Right renal pelvis (tissue), 4 donors: Measurements from ENCODE around the gene BBS2. TPM values are rescaled to one million over a fixed set of nuclear protein-coding genes. Genes with fewer than 3 reads are reported as not detected.
A peak's percentile ranks its signal among the peaks of the same experiment; 100 is the strongest.

ENCODE experiments used
- DNase-seq, 4 donors: peaks; one replicate each; pipeline ENCODE4 v3.0.0-alpha.2; 2013; ENCODE audit warnings: low read depth in 4 of 4, low spot score in 3 of 4, missing footprints in 1 of 4
- polyA plus RNA-seq, 4 donors: library from polyadenylated mRNA; unstranded; fragments of 120-200 nt; gene quantifications; one replicate each; pipeline ENCODE4 v1.2.1, GENCODE V29; 2013; ENCODE audit not compliant: insufficient read length in 4 of 4

BBS2 gene, protein sequence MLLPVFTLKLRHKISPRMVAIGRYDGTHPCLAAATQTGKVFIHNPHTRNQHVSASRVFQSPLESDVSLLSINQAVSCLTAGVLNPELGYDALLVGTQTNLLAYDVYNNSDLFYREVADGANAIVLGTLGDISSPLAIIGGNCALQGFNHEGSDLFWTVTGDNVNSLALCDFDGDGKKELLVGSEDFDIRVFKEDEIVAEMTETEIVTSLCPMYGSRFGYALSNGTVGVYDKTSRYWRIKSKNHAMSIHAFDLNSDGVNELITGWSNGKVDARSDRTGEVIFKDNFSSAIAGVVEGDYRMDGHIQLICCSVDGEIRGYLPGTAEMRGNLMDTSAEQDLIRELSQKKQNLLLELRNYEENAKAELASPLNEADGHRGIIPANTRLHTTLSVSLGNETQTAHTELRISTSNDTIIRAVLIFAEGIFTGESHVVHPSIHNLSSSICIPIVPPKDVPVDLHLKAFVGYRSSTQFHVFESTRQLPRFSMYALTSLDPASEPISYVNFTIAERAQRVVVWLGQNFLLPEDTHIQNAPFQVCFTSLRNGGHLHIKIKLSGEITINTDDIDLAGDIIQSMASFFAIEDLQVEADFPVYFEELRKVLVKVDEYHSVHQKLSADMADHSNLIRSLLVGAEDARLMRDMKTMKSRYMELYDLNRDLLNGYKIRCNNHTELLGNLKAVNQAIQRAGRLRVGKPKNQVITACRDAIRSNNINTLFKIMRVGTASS
- polyA plus RNA-seq: 100 to 1,000 TPM in 2 of 4 donors, 10 to 100 TPM in 2; 82.2 to 115 (median 104) TPM

DNA sequence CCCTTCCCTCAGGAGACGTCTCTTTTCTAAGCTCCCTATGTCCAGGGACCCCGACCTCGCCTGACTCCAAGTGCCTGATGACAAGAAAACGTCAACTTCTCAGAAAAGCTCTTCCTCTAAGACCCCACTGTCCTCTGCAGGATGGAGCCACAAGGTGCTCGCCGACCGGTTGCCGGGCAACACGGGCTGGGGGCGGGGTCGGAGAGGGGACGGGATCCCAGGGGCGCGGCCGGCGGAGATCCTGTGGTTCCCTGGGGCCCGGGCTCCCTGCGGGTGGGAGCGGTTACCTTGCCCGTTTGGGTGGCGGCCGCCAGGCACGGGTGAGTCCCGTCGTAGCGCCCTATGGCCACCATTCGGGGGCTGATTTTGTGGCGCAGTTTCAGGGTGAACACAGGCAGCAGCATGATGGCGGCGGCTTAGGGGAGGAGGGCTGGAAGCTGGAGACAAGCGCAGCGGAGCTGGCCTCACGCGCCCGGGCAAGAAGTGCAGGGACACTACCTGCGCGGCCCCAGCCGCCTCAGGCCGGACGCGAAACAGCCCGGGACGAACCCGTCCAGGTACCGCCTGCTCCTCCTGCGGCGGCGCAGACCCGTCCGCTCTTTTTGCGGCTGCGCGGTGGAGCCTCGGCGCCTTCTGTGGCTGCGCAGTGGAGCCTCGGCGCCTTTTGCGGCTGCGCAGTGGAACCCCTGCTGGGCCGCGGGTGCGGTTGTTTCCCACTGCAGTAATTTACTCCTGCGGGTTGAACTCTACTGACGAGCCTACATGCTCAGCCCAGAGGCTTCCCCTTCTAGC is at the start of gene BBS2:
Gene BBS2 (minus strand): TSS at position 566 of the 792 bp plus-strand sequence. CDS start 162 bp downstream, at position 404.
- peak; percentile 63 to 78 (median 77) for DNase-seq

- DNase-seq: no peak
Measured at GRCh38 chr16:56564793-56565477, 45.1 kb upstream of the BBS2 start, which contains the start of gene MT4. Gene MT4 (plus strand): TSS chr16:56565073. CDS start chr16:56565129, 56 bp downstream.

DNA sequence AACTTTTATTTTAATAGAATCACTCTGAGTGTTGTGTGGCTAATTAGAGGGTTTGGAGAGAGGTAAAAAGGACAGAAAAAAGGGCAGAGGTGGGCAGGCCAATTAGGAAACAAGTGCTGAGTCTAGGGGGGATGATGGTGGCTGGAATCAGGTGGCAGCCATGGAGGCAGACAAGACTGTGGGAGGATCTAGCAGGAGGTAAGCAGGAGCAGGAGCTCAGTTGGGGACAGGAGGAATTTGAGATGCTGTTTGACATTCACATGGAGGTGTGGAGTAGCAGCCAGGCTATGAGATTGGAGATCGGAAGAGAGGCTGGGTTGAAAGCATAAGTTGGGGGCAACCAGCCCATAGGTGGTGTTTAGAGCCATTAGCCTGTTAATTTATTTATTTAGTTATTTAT is 41.3 kb upstream of the BBS2 start:
- DNase-seq: no peak

GRCh38 chr16:56560447-56560846 is 40.6 kb upstream of the BBS2 start:
- DNase-seq: no peak

DNA sequence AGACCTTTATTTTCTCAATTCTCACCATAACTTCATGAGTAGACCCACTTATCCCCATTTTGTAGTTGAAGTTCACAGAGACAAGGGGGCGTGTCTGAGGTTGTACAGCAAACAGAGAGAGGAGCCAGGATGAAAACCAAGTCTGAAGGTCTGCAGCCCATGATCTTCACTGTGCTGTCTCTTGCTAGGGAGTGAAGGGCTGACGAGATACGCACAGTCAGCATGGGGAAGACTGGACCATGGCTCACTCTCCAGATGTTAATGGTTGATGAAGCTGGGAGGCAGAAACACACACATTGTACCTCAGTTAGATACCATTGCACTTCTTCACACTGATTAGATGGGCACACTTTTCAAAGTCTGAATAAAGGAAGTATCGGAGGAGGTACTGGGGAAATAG is 39.3 kb upstream of the BBS2 start:
- no peak for DNase-seq

GRCh38 chr16:56558024-56558747 is 38.4 kb upstream of the BBS2 start:
- DNase-seq: no peak

GRCh38 chr16:56554441-56554840 is 34.6 kb upstream of the BBS2 start:
- no peak for DNase-seq

DNA sequence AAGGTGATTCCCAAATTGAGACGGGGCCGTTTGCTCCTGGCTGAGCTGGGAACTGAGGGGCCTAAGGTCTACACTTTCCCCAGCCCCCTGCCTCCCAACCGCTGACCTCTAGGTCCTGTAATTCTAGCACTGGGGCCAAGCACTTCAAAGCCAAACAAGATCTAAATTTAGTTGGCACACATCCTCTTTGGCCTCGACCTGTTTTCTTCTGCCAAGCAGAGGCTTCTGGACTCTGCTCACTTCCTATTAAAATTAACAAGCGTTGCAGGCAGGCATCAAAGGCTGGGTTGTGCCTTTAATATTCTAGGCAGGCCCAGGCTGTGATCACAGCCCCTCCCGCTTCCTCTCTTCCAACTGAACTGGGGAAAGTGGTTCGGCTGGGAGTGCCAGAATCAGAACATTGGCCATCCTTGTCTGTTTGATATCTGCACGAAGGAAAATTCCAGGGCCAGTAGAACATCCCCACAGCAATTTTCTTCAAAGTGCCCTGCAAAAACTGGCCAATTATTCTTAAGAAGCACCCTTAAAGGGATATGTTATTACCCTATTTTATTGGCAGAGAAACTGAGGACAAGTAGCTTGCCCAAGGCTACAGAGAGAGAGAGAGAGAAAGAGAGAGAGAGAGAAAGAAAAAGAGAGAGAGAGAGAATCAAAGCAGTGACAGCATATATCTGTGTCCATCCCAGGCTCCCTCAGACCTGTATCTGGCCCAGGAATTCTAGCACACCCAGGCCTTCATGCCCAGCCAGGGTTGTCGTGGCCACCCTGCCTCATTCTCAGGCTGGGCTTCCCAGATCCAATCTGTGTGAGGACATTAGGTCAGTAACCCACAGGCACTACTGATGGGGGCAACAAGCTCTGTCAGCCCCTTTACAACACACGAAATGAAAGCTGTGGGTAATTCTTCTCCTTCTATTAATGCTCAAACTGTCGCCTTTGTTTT is 32.2 kb upstream of the BBS2 start:
- peak in 2 of 4 donors; percentile 8 to 28 for DNase-seq

GRCh38 chr16:56549744-56550385 is 30.0 kb upstream of the BBS2 start:
- DNase-seq: no peak

- no peak for DNase-seq
Measured at GRCh38 chr16:56549161-56549560, 29.3 kb upstream of the BBS2 start.

GRCh38 chr16:56547949-56548567 is 28.2 kb upstream of the BBS2 start:
- DNase-seq: no peak

GRCh38 chr16:56547120-56547948 is 27.5 kb upstream of the BBS2 start:
- no peak for DNase-seq

- no peak for DNase-seq
Measured at GRCh38 chr16:56542039-56542438, 22.2 kb upstream of the BBS2 start.

- no peak for DNase-seq
Measured at GRCh38 chr16:56539656-56540055, 19.8 kb upstream of the BBS2 start.

DNA sequence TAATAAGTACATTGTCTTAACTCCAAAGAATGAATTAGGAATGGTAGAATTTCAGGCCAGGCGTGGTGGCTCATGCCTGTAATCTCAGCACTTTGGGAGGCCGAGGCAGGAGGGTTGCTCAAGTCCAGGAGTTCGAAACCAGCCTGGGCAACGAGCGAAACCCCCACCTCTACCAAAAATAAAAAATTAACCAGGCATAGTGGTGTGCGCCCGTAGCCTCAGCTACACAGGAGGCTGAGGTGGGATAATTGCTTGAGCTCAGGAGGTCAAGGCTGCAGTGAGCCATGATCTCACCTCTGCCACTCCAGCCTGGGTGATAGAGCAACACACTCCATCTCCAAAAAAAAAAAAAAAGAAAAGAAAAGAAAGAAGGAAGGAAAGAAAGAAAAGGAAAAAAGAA is 18.5 kb upstream of the BBS2 start:
- DNase-seq: no peak

DNA sequence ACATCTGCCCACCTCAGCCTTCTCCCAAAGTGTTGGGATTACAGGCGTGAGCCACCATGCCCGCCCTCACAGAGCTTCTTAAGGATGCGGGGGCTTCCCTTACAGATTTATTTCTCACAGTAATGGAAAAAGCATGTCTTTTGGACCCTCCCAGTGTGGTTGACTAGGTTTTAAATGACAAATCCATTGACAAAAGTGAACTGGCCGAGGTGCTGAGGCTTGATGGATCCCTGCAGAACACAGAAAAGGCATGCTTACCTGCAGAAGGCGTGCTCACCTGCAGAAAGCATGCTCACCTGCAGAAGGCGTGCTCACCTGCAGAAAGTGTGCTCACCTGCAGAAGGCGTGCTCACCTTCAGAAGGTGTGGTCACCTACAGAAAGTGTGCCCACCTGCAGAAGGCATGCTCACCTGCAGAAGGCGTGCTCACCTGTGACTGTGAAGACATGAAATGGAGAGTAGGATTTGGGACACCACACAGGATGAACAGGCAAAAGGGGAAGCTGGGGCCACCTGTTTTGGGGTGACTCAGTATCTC is 15.1 kb upstream of the BBS2 start:
- DNase-seq: no peak
